HEK293 (cell line): ENCODE data around the gene GPD1.
A peak's percentile ranks its signal among the peaks of the same experiment; 100 is the strongest.

Source experiments
- BCL11B ChIP-seq: fragments of 450-650 bp; formaldehyde crosslinking; IDR thresholded peaks from 2 replicates; pipeline ENCODE4 v1.5.1; 2016; ENCODE audit warnings: low read depth, missing biosample characterization, missing genetic modification characterization
- EGR2 ChIP-seq: fragments of 450-650 bp; formaldehyde crosslinking; IDR thresholded peaks from 2 replicates; pipeline ENCODE4 v1.5.1; 2016; ENCODE audit warnings: low read depth, missing biosample characterization, missing genetic modification characterization
- GLIS1 ChIP-seq: fragments of 450-650 bp; formaldehyde crosslinking; IDR thresholded peaks from 2 replicates; pipeline ENCODE4 v1.5.1; 2016; ENCODE audit warnings: missing biosample characterization, missing genetic modification characterization
- HOXC10 ChIP-seq: sonication (generic); formaldehyde crosslinking; IDR thresholded peaks from 2 replicates; pipeline ENCODE4 v1.8.1; 2023; ENCODE audit warnings: mild to moderate bottlenecking, missing genetic modification reagents
- KLF8 ChIP-seq: fragments of 450-650 bp; formaldehyde crosslinking; IDR thresholded peaks from 2 replicates; pipeline ENCODE4 v1.5.1; 2016; ENCODE audit warnings: missing biosample characterization, missing genetic modification characterization
- OVOL3 ChIP-seq: fragments of 450-650 bp; formaldehyde crosslinking; IDR thresholded peaks from 2 replicates; pipeline ENCODE4 v1.5.1; 2016; ENCODE audit warnings: missing biosample characterization, missing genetic modification characterization
- PBX3 ChIP-seq: sonication (generic); formaldehyde crosslinking; IDR thresholded peaks from 2 replicates; pipeline ENCODE4 v1.8.1; 2022; ENCODE audit warnings: mild to moderate bottlenecking, moderate library complexity, missing genetic modification reagents
- PRDM4 ChIP-seq: fragments of 450-650 bp; formaldehyde crosslinking; IDR thresholded peaks from 2 replicates; pipeline ENCODE4 v1.5.1; 2017; ENCODE audit warnings: missing biosample characterization, missing genetic modification characterization
- SCRT2 ChIP-seq: fragments of 450-650 bp; formaldehyde crosslinking; IDR thresholded peaks from 2 replicates; pipeline ENCODE4 v1.5.1; 2016; ENCODE audit warnings: missing biosample characterization, missing genetic modification characterization
- SP7 ChIP-seq: fragments of 450-650 bp; formaldehyde crosslinking; IDR thresholded peaks from 2 replicates; pipeline ENCODE4 v1.5.1; 2016; ENCODE audit warnings: missing biosample characterization, missing genetic modification characterization
- WT1 ChIP-seq: fragments of 450-650 bp; formaldehyde crosslinking; IDR thresholded peaks from 2 replicates; pipeline ENCODE4 v1.5.1; 2016; ENCODE audit warnings: missing biosample characterization, missing genetic modification characterization
- ZBTB20 ChIP-seq: fragments of 450-650 bp; formaldehyde crosslinking; IDR thresholded peaks from 2 replicates; pipeline ENCODE4 v1.5.1; 2016; ENCODE audit warnings: missing biosample characterization, missing genetic modification characterization
- ZBTB48 ChIP-seq: fragments of 450-650 bp; formaldehyde crosslinking; IDR thresholded peaks from 2 replicates; pipeline ENCODE4 v1.5.1; 2016; ENCODE audit warnings: missing biosample characterization, missing genetic modification characterization
- ZNF175 ChIP-seq: fragments of 450-650 bp; formaldehyde crosslinking; IDR thresholded peaks from 2 replicates; pipeline ENCODE4 v1.5.1; 2016; ENCODE audit warnings: missing biosample characterization, missing genetic modification characterization
- ZNF202 ChIP-seq: fragments of 450-650 bp; formaldehyde crosslinking; IDR thresholded peaks from 2 replicates; pipeline ENCODE4 v1.5.1; 2016; ENCODE audit warnings: missing biosample characterization, missing genetic modification characterization, borderline replicate concordance
- ZNF223 ChIP-seq: fragments of 450-650 bp; formaldehyde crosslinking; IDR thresholded peaks from 2 replicates; pipeline ENCODE4 v1.5.1; 2016; ENCODE audit warnings: missing biosample characterization, missing genetic modification characterization
- ZNF473 ChIP-seq: fragments of 450-650 bp; formaldehyde crosslinking; IDR thresholded peaks from 2 replicates; pipeline ENCODE4 v1.5.1; 2017; ENCODE audit warnings: missing biosample characterization, missing genetic modification characterization
- ZNF518A ChIP-seq: fragments of 450-650 bp; formaldehyde crosslinking; conservative IDR thresholded peaks from 2 replicates; pipeline ENCODE4 v1.5.1; 2016; ENCODE audit warnings: low read depth, missing biosample characterization, missing genetic modification characterization
- ZNF561 ChIP-seq: fragments of 450-650 bp; IDR thresholded peaks from 2 replicates; pipeline ENCODE4 v1.5.1; 2018; ENCODE audit warnings: missing biosample characterization, missing genetic modification characterization, borderline replicate concordance
- ZNF660 ChIP-seq: fragments of 450-650 bp; IDR thresholded peaks from 2 replicates; pipeline ENCODE4 v1.5.1; 2018; ENCODE audit warnings: missing biosample characterization, mild to moderate bottlenecking, missing genetic modification characterization
- ZNF768 ChIP-seq: fragments of 450-650 bp; formaldehyde crosslinking; IDR thresholded peaks from 2 replicates; pipeline ENCODE4 v1.5.1; 2018; ENCODE audit warnings: missing biosample characterization, mild to moderate bottlenecking, missing genetic modification characterization
- ZNF777 ChIP-seq: fragments of 450-650 bp; formaldehyde crosslinking; IDR thresholded peaks from 2 replicates; pipeline ENCODE4 v1.5.1; 2017; ENCODE audit warnings: missing biosample characterization, missing genetic modification characterization, borderline replicate concordance
- ZSCAN30 ChIP-seq: fragments of 450-650 bp; IDR thresholded peaks from 2 replicates; pipeline ENCODE4 v1.5.1; 2018; ENCODE audit warnings: missing biosample characterization, mild to moderate bottlenecking, missing genetic modification characterization, moderate library complexity
- TF ChIP-seq, protein P1 (sequence below): fragments of 450-650 bp; formaldehyde crosslinking; IDR thresholded peaks from 2 replicates; pipeline ENCODE4 v1.5.1; 2016; ENCODE audit warnings: missing biosample characterization, missing genetic modification characterization
- TF ChIP-seq, protein P2 (sequence below): fragments of 450-650 bp; formaldehyde crosslinking; IDR thresholded peaks from 2 replicates; pipeline ENCODE4 v1.5.1; 2016; ENCODE audit warnings: missing biosample characterization, missing genetic modification characterization

The GPD1 gene

DNA sequence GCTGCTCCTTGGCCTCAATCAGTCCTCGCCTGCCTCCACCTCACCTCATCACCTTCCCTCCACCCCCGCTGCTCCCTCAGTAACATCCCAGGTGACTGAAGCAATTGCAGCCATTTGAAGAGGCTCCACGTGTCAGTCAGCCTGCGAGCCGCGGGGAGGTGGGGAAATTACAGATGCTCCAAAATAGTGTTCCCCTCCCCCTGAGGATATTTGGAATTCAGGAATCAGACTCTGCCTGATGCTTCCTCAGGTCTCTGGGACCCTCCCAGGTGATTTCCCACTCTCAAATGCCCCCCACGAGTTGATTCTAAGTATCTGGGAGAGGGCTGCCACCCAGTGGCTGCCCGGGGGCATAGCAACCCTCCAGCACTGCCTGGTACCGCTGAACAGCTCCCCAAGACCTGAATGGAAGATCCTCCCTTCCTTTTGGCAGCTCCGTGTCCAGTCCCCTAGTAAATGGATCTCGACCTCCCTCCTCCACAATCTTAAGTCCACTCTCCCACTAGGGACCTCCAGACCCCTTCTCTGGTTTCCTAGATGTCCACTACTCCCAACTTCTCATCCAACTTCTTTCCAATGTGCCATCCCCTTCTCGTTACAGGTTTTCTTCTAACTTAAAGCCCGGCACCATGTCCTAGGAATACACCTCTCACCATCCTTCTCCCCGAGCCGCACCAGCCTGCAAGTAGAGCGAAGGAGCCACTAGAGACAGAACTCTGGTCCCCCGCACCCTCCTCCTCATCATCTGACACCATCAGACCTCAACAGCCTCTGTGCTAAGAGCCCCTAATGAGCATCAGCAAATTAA lies 47.8 kb upstream of the GPD1 start (continued):
- peak; percentile 57; the same call in 1 of the 2 replicates for TF ChIP-seq ZBTB20 (tag by site-specific recombination)
- peak; percentile 92 for TF ChIP-seq GLIS1
- no peak; the same call in 1 of the 2 replicates for TF ChIP-seq ZNF777 (tag by site-specific recombination)
- no peak for TF ChIP-seq ZNF202 (tag by site-specific recombination)
- TF ChIP-seq OVOL3, result no peak
- TF ChIP-seq ZNF518A (tag by site-specific recombination), result no peak
- no peak for TF ChIP-seq ZBTB48 (tag by site-specific recombination)
- TF ChIP-seq EGR2 (tag by site-specific recombination), result 0 out of 2 replicates have a peak, but pooled peaks have one; percentile 25
- 0 out of 2 replicates have a peak, but pooled peaks have one; percentile 62 for TF ChIP-seq ZSCAN30 (tag by site-specific recombination)
- peak; percentile 26; the same call in 1 of the 2 replicates for TF ChIP-seq ZNF561 (tag by site-specific recombination)
- no peak for TF ChIP-seq ZNF175 (tag by site-specific recombination)
- TF ChIP-seq, protein P1, sequence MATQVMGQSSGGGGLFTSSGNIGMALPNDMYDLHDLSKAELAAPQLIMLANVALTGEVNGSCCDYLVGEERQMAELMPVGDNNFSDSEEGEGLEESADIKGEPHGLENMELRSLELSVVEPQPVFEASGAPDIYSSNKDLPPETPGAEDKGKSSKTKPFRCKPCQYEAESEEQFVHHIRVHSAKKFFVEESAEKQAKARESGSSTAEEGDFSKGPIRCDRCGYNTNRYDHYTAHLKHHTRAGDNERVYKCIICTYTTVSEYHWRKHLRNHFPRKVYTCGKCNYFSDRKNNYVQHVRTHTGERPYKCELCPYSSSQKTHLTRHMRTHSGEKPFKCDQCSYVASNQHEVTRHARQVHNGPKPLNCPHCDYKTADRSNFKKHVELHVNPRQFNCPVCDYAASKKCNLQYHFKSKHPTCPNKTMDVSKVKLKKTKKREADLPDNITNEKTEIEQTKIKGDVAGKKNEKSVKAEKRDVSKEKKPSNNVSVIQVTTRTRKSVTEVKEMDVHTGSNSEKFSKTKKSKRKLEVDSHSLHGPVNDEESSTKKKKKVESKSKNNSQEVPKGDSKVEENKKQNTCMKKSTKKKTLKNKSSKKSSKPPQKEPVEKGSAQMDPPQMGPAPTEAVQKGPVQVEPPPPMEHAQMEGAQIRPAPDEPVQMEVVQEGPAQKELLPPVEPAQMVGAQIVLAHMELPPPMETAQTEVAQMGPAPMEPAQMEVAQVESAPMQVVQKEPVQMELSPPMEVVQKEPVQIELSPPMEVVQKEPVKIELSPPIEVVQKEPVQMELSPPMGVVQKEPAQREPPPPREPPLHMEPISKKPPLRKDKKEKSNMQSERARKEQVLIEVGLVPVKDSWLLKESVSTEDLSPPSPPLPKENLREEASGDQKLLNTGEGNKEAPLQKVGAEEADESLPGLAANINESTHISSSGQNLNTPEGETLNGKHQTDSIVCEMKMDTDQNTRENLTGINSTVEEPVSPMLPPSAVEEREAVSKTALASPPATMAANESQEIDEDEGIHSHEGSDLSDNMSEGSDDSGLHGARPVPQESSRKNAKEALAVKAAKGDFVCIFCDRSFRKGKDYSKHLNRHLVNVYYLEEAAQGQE (tag by site-specific recombination), result peak; percentile 92
- peak; percentile 94 for TF ChIP-seq SCRT2 (tag by site-specific recombination)
- no peak for TF ChIP-seq BCL11B (tag by site-specific recombination)
- no peak for TF ChIP-seq ZNF223 (tag by site-specific recombination)
- peak; percentile 34 for TF ChIP-seq SP7
- no peak for TF ChIP-seq ZNF473 (tag by site-specific recombination)
- TF ChIP-seq KLF8 (tag by site-specific recombination), result peak; percentile 38; the same call in 1 of the 2 replicates
- no peak for TF ChIP-seq HOXC10 (CRISPR knock-in tag)
- TF ChIP-seq ZNF660 (tag by site-specific recombination), result no peak; the same call in 1 of the 2 replicates
- 0 out of 2 replicates have a peak, but pooled peaks have one; percentile 9 for TF ChIP-seq WT1 (tag by site-specific recombination)
- TF ChIP-seq PRDM4 (tag by site-specific recombination), result no peak
- TF ChIP-seq PBX3 (CRISPR knock-in tag), result no peak
- no peak for TF ChIP-seq ZNF768
- TF ChIP-seq, protein P2, sequence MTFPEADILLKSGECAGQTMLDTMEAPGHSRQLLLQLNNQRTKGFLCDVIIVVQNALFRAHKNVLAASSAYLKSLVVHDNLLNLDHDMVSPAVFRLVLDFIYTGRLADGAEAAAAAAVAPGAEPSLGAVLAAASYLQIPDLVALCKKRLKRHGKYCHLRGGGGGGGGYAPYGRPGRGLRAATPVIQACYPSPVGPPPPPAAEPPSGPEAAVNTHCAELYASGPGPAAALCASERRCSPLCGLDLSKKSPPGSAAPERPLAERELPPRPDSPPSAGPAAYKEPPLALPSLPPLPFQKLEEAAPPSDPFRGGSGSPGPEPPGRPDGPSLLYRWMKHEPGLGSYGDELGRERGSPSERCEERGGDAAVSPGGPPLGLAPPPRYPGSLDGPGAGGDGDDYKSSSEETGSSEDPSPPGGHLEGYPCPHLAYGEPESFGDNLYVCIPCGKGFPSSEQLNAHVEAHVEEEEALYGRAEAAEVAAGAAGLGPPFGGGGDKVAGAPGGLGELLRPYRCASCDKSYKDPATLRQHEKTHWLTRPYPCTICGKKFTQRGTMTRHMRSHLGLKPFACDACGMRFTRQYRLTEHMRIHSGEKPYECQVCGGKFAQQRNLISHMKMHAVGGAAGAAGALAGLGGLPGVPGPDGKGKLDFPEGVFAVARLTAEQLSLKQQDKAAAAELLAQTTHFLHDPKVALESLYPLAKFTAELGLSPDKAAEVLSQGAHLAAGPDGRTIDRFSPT (tag by site-specific recombination), result no peak
